ENCODE measurements around the gene GPR161.

The GPR161 gene

GRCh38 chr1:168110896-168111545 is 25.7 kb downstream of the GPR161 start:
- TF ChIP-seq, protein P1, sequence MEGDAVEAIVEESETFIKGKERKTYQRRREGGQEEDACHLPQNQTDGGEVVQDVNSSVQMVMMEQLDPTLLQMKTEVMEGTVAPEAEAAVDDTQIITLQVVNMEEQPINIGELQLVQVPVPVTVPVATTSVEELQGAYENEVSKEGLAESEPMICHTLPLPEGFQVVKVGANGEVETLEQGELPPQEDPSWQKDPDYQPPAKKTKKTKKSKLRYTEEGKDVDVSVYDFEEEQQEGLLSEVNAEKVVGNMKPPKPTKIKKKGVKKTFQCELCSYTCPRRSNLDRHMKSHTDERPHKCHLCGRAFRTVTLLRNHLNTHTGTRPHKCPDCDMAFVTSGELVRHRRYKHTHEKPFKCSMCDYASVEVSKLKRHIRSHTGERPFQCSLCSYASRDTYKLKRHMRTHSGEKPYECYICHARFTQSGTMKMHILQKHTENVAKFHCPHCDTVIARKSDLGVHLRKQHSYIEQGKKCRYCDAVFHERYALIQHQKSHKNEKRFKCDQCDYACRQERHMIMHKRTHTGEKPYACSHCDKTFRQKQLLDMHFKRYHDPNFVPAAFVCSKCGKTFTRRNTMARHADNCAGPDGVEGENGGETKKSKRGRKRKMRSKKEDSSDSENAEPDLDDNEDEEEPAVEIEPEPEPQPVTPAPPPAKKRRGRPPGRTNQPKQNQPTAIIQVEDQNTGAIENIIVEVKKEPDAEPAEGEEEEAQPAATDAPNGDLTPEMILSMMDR (conservative IDR thresholded peaks at IDR 0.05; ENCODE audit: low read depth, low read length): no peak
- no peak for DNase-seq (ENCODE audit: low read depth)
- H3K4me3 ChIP-seq (ENCODE audit: low read depth, low read length): no peak overlapping the region

GRCh38 chr1:168106274-168106673 is 30.5 kb downstream of the GPR161 start:
- H3K4me3 ChIP-seq (ENCODE audit: low read depth, low read length): no peak overlapping the region
- TF ChIP-seq, protein P1 (conservative IDR thresholded peaks at IDR 0.05; ENCODE audit: low read depth, low read length): no peak
- DNase-seq (ENCODE audit: low read depth): no peak

- TF ChIP-seq, protein P1 (conservative IDR thresholded peaks at IDR 0.05; ENCODE audit: low read depth, low read length): no peak
- DNase-seq (ENCODE audit: low read depth): no peak
- no peak overlapping the region for H3K4me3 ChIP-seq (ENCODE audit: low read depth, low read length)
Observed at GRCh38 chr1:168105846-168106245, 30.9 kb downstream of the GPR161 start.

DNA sequence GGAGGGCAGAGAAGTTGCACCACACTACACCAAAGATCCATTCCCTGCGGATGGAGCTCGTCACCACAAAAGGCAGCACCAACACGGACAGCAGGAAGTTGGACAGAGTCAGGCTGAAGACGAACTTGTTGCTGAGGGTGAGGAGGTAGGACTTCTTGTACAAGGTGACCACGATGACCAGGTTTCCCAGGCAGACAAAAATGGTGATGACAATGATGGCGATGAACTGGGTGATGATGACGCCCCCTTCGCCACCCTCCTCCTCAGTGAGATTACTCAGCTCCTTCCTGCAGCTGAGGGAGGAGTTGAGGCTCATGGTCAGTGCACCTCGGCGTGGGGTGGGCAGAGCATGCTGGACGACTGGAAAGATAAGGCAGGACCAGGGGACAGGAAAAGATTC is 32.2 kb downstream of the GPR161 start:
- TF ChIP-seq, protein P1 (conservative IDR thresholded peaks at IDR 0.05; ENCODE audit: low read depth, low read length): no peak
- no peak for DNase-seq (ENCODE audit: low read depth)
- H3K4me3 ChIP-seq (ENCODE audit: low read depth, low read length): no peak overlapping the region

DNA sequence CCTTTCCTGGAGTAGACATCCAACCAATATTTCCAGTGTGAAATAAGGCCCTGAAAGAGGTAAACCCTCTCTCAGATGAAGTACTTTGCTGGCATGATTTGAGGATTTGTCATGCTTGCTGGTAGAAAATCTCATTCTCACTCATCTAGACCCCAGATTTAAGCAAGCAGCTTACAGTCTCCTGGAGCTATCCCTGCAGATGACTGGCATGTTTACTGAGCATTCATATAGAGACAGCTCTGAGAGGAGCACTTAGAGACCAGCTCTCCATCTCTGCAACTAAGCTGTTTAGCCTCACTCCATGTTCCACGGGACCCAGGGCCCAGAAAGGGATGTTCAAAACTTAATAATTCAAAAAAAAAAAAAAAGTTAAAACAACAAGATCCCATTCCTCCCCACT is 34.2 kb downstream of the GPR161 start:
- TF ChIP-seq, protein P1 (conservative IDR thresholded peaks at IDR 0.05; ENCODE audit: low read depth, low read length): no peak
- DNase-seq (ENCODE audit: low read depth): no peak
- no peak overlapping the region for H3K4me3 ChIP-seq (ENCODE audit: low read depth, low read length)

DNA sequence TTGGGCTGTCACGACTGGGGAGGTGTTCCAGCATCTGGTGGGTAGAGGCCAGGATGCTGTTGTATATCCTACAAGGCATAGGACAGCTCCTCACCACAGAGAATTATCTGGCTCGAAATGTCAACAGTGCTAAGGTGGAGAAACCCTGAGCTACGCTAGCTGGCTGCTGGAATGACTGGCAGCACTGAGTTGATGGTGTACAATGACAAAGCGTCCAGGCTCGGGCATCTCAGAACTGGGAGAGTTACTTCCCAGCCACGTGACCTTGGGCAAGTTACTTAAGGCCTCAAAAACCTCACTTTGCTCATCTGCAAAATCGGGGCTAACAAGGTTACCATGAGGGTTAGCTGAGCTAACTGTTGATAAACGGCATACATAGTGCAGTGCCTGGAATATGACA is 35.4 kb downstream of the GPR161 start:
- H3K4me3 ChIP-seq (ENCODE audit: low read depth, low read length): no peak overlapping the region
- TF ChIP-seq, protein P1 (conservative IDR thresholded peaks at IDR 0.05; ENCODE audit: low read depth, low read length): no peak
- DNase-seq (ENCODE audit: low read depth): no peak

GRCh38 chr1:168100315-168101002 is 36.3 kb downstream of the GPR161 start:
- H3K4me3 ChIP-seq (ENCODE audit: low read depth, low read length): no peak overlapping the region
- TF ChIP-seq, protein P1 (conservative IDR thresholded peaks at IDR 0.05; ENCODE audit: low read depth, low read length): no peak
- DNase-seq (ENCODE audit: low read depth): no peak
